Esophagus squamous epithelium (tissue), 4 donors: Measurements from ENCODE around the gene GALNT11.

Experiments used
- CTCF ChIP-seq, 6 experiments: fragments of 450-650 bp in 4 of 6; fragments of 200-600 bp in 2 of 6; sonication (generic) in 2 of 6; IDR thresholded peaks; one replicate each; pipeline ENCODE4 v1.5.1; 2016 to 2019; ENCODE audit warnings: antibody characterized with exemption in 6 of 6, mild to moderate bottlenecking in 4 of 6, moderate library complexity in 4 of 6
- POLR2A ChIP-seq, 4 donors: fragments of 450-650 bp; IDR thresholded peaks; one replicate each; pipeline ENCODE4 v1.6.1; 2017; ENCODE audit warnings: antibody characterized with exemption in 4 of 4, mild to moderate bottlenecking in 4 of 4, moderate library complexity in 3 of 4

GRCh38 chr7:152120210-152120609 lies 94.7 kb downstream of the GALNT11 start:
- TF ChIP-seq CTCF (IDR thresholded peaks at IDR 0.05) (no peak), POLR2A (IDR thresholded peaks at IDR 0.05) (no peak)
